ENCODE measurements around the gene AP3D1. TPM values are rescaled to one million over a fixed set of nuclear protein-coding genes. Genes with fewer than 3 reads are reported as not detected.
"Not testable (repeated sequence)": the region's sequence is repeated elsewhere in the genome, so short reads cannot be mapped to it uniquely, and the experiment has no call there.

The AP3D1 gene
- polyA plus RNA-seq, 4 donors: 96.5 to 124 (median 111) TPM

DNA sequence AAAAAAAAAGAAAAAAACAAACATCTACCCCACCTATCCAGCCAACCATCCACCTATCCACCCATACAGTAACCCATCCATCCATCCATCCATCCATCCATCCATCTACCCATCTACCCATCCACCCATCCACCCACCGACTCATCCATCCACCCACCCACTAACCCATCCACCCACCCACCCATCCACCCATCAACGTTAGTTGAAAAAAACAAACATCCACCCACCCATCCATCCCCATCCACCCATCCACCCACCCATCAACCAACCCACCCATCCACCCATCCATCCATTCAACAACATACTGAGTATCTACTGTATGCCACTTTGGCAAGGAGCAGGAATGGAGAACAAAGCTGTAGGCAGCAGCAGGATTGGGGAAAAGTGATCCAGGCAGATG, 6.1 kb upstream of the AP3D1 start:
- DNase-seq (ENCODE audit: low read depth in 4 of 4, low spot score in 3 of 4): no peak

DNA sequence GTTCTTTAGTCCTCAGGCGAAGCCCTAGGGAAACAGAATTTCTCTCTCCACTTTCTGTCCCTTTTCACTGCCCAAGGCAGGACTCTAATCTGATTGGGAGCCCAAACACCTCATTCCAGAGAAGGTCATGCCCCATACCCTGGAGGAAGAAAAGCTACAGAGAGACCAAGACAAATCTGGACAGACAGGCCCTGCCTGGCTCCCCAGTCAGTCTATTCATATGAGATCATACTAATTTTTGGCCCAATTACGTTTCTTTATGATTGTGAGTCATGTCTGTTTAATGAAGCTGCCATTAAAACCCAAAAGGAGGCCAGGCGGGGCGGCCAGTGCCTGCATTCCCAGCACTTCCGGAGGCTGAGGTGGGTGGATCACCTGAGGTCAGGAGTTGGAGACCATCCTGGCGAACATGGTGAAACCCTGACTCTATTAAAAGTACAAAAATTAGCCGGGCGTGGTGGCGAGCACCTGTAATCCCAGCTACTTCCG, 3.3 kb upstream of the AP3D1 start:
- no peak for DNase-seq (ENCODE audit: low read depth in 4 of 4, low spot score in 3 of 4)

DNA sequence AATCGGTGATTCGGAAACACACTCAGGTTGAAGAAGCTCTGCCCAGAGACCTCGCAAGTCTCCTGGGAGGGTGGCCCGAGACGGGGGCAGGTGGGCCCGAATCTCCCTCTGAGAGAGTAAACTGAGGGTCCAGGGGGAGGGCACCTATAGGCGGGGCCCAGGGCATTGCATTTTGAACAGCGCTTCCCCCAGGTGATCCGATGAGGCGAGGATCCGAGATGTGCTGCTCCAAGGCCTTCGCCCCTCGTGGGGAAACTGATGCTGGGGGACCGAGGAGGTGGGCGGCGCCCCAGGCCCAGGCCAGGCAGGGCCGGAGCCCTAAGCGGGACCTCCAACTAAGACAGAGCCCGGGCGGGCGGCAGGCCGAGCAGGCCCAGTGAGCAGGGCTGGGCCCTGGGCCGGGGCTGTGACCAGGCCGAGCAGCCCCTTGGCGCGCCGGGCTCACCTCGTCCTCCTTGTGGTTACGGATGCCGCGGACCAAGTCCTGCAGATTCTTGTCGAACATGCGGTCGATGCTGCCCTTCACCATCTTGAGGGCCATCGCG, 500 bp downstream of the AP3D1 start:
- no peak for DNase-seq (ENCODE audit: low read depth in 4 of 4, low spot score in 3 of 4)

DNA sequence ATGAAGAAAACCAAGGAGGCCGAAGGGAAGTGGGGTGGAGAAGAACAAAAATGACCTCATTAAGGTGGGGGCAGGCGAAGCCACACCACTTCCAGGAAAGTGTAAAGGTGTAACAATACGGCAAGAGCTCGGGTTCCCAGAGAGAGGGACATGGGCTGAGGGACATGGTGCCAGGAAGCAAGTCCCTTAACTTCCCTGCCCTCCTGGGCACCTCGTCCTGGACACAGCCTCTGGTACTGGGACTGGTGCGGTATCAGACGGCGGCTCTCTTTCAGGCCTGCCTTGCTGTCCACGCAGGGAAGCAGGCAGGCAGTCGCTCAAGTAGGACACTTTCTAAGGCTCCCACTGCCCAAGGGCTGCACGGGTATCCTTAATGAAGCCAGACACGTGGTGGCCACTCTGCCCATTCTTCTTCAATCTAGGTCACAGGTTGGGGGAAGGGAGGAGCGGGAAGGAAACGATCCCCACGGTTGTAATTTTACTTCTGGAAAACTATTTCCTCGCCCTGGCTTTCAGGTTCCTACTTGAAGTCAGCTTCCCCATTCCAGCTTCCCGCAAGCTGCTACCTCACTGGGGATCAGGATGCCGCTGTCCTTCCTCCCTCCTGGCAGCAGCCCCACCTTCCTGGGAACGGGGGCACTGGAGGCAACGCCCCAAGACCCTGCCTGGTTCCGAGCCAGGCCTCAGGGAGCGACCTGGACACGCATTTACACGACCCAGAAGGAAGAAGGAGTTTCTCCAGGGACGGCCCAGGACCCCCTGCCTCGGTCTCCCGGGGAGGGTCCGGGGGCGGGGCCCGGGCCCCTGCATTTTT, 1.2 kb downstream of the AP3D1 start:
- DNase-seq (ENCODE audit: low read depth in 4 of 4, low spot score in 3 of 4): no peak

GRCh38 chr19:2148482-2149135, 2.8 kb downstream of the AP3D1 start:
- DNase-seq (ENCODE audit: low read depth in 4 of 4, low spot score in 3 of 4): no peak

- no peak for DNase-seq (ENCODE audit: low read depth in 4 of 4, low spot score in 3 of 4)
These were observed 5.5 kb downstream of the AP3D1 start for GRCh38 chr19:2145831-2146241.

DNA sequence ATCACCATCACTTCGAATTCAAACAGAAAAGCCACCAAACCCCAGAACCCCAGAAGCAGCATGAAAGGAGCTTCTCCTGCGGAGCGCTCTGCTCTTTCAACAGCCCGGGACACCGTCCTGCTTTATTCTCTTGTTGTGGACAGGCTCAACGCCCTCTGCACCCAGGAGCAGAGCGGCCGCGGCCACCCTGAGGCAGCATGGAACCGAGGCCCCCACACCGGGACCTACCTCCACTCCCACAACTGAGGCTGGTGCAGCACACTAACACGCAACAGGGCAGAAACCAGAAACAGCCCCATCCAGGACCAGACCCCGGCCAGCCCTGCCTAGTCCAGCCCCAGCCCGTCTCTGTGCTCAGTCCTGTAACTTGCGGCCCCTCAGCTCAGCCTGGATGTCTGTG, 7.2 kb downstream of the AP3D1 start:
- no peak for DNase-seq (ENCODE audit: low read depth in 4 of 4, low spot score in 3 of 4)

DNA sequence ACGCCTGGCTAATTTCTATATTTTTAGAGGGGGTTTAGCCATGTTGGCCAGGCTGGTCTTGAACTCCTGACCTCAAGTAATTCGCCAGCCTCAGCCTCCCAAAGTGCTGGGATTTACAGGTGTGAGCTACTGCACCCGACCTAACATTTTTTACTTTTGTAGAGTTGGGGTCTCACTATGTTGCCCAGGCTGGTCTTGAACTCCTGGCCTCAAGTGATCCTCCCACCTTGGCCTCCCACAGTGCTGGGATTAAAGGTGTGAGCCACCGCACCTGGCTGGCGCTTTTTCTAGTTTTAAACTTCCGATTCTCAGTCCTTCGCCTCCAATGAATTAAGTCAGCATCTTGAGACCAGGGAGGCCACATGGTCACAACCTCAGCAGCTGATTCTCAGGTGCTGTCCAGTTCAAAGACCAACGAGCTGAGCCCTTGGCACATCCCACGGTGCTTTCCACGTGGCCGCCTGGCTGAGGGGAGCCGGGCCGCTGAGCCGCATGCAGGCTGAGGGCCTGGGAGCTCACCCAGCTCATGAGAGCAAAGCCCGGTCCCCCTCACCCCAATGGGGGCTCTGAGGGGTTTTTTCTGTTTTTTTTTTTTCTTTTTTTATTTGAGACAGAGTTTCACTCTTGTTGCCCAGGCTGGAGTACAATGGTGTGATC, 9.1 kb downstream of the AP3D1 start:
- DNase-seq (ENCODE audit: low read depth in 4 of 4, low spot score in 3 of 4): no peak

- DNase-seq (ENCODE audit: low read depth in 4 of 4, low spot score in 3 of 4): no peak
These were observed 11.2 kb downstream of the AP3D1 start for GRCh38 chr19:2140138-2140569.

DNA sequence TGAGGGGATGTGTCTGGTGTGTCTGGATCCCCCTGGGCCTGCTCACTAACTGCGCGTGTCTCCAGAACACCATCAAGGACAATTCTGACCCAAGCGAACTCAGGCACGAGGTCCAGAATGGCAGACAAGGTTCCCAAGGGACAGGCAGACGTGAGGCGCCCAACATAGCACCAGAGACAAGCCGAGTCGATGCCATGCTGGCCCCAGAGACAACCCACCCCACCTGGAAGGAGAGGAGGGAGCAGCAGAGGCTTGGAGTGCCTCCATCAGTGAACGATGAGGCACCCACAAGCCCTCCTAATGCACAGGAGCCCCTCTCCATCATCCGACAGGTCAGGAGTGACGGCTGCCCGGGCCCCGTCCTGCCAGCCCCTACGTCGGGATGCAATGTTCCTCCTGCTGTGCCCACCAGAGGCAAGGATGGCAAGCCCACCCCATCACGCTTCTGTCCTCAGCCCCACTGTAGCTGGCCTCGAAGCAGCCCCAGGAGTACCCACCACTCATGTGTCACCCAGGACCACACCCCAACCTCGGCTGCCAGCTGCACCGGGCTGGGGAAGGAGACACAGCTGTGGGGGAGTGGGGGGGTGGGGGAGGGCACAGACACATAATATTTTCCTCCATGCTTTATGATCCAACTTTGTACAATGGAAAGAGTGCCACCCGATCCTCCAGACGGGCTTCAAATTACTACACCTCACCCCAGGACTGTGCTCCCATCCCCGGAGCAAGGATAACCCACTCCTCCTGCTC, 11.8 kb downstream of the AP3D1 start:
- DNase-seq (ENCODE audit: low read depth in 4 of 4, low spot score in 3 of 4): no peak

- DNase-seq (ENCODE audit: low read depth in 4 of 4, low spot score in 3 of 4): no peak
These were observed 13.2 kb downstream of the AP3D1 start for GRCh38 chr19:2138061-2138728.

- no peak for DNase-seq (ENCODE audit: low read depth in 4 of 4, low spot score in 3 of 4)
These were observed 14.6 kb downstream of the AP3D1 start for GRCh38 chr19:2136796-2137195.

DNA sequence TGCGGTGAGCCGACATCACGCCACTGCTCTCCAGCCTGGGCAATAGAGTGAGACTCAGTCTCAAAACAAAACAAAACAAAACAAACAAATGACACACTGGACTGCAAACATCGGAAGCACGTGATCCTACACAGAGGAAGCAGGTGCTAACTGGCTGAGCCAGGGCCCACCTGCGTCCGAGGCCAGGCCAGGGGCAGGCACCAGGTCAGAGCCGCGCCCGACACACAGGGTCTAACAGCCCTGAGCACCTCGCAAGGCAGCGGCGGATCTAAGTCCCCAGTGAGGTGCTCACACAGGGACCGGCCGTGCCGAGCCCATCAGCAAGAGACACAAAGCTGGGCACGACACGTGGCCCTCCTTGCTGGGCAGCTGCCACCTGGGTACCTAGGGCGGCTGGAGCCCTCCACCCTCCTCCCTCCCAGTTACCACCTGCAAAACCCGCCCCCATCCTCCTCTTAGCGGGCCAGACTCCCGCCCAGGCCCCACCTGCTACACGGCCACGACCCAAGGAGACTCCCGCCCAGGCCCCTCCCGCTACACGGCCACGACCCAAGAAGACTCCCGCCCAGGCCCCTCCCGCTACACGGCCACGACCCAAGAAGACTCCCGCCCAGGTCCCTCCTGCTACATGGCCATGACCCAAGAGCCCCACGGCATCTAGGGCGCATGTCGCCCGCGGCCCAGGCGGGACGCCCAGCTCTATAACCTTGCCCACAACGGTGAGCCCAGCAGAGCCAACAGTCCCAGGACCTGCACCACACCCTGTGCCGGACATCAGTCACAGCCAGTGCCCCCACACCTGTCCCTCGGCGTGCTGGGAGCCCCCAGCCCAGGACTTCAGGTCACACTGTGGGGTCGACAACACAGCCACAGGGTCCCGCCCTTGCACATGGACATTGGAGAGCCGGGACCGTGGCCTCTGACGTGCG, 15.6 kb downstream of the AP3D1 start:
- DNase-seq (ENCODE audit: low read depth in 4 of 4, low spot score in 3 of 4): no peak

- DNase-seq (ENCODE audit: low read depth in 4 of 4, low spot score in 3 of 4): no peak
These were observed 18.5 kb downstream of the AP3D1 start for GRCh38 chr19:2132731-2133490.

DNA sequence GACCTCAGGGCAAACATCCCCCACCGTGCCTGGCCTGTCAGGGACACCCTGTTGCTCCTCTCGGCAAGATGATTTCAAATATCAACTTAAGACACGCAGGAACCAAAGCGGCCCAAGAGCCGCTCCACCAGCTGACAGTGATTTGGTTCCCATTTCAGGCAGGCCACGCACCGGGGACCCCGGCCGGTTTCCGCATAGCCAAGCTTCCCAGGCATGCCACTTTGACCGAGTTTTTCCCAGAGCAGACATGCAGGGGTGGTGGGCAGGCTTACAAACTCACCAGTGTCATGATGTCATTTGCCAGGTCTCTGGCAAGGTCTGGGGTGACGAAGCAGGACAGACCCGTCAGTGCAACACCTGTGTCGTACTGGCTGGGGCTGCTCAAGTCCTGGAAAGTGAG, 19.2 kb downstream of the AP3D1 start:
- DNase-seq (ENCODE audit: low read depth in 4 of 4, low spot score in 3 of 4): no peak

DNA sequence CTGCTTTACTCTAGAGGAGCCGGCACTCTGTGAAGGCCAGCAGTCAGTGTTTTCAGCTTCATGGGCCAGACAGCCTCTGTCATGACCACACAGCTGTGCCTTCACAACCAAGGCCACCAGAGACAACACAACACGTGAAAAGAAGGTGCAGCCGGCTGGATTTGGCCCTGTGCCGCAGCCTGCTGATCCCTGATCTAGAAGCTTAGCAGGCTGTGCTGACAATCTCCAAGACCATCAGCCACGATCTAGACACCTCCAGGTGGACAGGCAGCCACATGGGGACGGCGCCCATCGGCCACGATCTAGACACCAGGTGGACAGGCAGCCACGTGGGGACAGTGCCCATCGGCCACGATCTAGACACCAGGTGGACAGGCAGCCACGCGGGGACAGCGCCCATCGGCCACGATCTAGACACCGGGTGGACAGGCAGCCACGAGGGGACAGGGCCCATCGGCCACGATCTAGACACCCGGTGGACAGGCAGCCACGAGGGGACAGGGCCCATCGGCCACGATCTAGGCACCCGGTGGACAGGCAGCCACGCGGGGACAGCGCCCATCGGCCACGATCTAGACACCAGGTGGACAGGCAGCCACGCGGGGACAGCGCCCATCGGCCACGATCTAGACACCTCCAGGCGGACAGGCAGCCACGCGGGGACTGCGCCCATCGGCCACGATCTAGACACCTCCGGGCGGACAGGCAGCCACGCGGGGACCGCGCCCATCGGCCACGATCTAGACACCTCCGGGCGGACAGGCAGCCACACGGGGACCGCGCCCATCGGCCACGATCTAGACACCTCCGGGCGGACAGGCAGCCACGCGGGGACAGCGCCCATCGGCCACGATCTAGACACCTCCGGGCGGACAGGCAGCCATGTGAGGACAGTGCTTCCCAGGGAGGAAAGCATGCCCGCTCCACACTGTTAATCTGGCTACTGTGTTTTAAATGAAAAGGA, 20.1 kb downstream of the AP3D1 start:
- DNase-seq (ENCODE audit: low read depth in 4 of 4, low spot score in 3 of 4): not testable (repeated sequence)

All from right renal pelvis (tissue), 4 donors.